ENCODE results near the gene ARIH1.

ARIH1 gene

GRCh38 chr15:72487070-72487797, 13.1 kb downstream of the ARIH1 start:
- TF ChIP-seq CTCF (conservative IDR thresholded peaks at IDR 0.05; ENCODE audit: low read depth, low read length), result no peak
- DNase-seq (ENCODE audit: low read depth), result no peak
- no peak overlapping the region for H3K4me3 ChIP-seq (ENCODE audit: low read length)

GRCh38 chr15:72488558-72488957, 14.4 kb downstream of the ARIH1 start:
- no peak for TF ChIP-seq CTCF (conservative IDR thresholded peaks at IDR 0.05; ENCODE audit: low read depth, low read length)
- no peak overlapping the region for H3K4me3 ChIP-seq (ENCODE audit: low read length)
- DNase-seq (ENCODE audit: low read depth), result no peak

- no peak for TF ChIP-seq CTCF (conservative IDR thresholded peaks at IDR 0.05; ENCODE audit: low read depth, low read length)
- DNase-seq (ENCODE audit: low read depth), result no peak
- H3K4me3 ChIP-seq (ENCODE audit: low read length), result no peak overlapping the region
Measured at GRCh38 chr15:72489943-72490554, 15.9 kb downstream of the ARIH1 start.

GRCh38 chr15:72491768-72492167, 17.6 kb downstream of the ARIH1 start:
- no peak overlapping the region for H3K4me3 ChIP-seq (ENCODE audit: low read length)
- peak; percentile 14 for DNase-seq (ENCODE audit: low read depth)
- TF ChIP-seq CTCF (conservative IDR thresholded peaks at IDR 0.05; ENCODE audit: low read depth, low read length), result no peak

GRCh38 chr15:72492733-72493132, 18.6 kb downstream of the ARIH1 start:
- DNase-seq (ENCODE audit: low read depth), result no peak
- TF ChIP-seq CTCF (conservative IDR thresholded peaks at IDR 0.05; ENCODE audit: low read depth, low read length), result no peak
- H3K4me3 ChIP-seq (ENCODE audit: low read length), result no peak overlapping the region

- H3K4me3 ChIP-seq (ENCODE audit: low read length), result no peak overlapping the region
- no peak for TF ChIP-seq CTCF (conservative IDR thresholded peaks at IDR 0.05; ENCODE audit: low read depth, low read length)
- no peak for DNase-seq (ENCODE audit: low read depth)
Measured at GRCh38 chr15:72493220-72493619, 19.1 kb downstream of the ARIH1 start.

GRCh38 chr15:72495007-72495406, 20.9 kb downstream of the ARIH1 start:
- no peak for TF ChIP-seq CTCF (conservative IDR thresholded peaks at IDR 0.05; ENCODE audit: low read depth, low read length)
- no peak for DNase-seq (ENCODE audit: low read depth)
- H3K4me3 ChIP-seq (ENCODE audit: low read length), result no peak overlapping the region

Measured in retinal pigment epithelial cell (primary cell).